A549 (cell line): ENCODE measurements around the gene KAT6B.

ENCODE experiments used
- EHMT2 ChIP-seq: fragments of 200-600 bp; sonication (generic); IDR thresholded peaks from 2 replicates; pipeline ENCODE4 v1.6.1; 2016; ENCODE audit warnings: antibody characterized with exemption, low read depth, mild to moderate bottlenecking, moderate library complexity
- EP300 ChIP-seq, 2 experiments: fragments of >200 bp; sonication (Bioruptor Twin); formaldehyde crosslinking; IDR thresholded peaks; 2 replicates in 1 of 2; 3 replicates in 1 of 2; pipeline ENCODE4 v1.6.1; 2016 to 2017
- ESRRA ChIP-seq: fragments of 150-350 bp; IDR thresholded peaks from 2 replicates; pipeline ENCODE4 v1.6.1; 2014; ENCODE audit warnings: mild to moderate bottlenecking, low read length, borderline replicate concordance
- MAZ ChIP-seq: fragments of 150-350 bp; IDR thresholded peaks from 2 replicates; pipeline ENCODE4 v1.6.1; 2014; ENCODE audit warnings: antibody characterized with exemption, low read depth, low read length, borderline replicate concordance
- POLR2A ChIP-seq: IDR thresholded peaks from 2 replicates; pipeline ENCODE4 v1.6.1; 2012; ENCODE audit warnings: mild to moderate bottlenecking, low read length
- RAD21 ChIP-seq, 2 experiments: fragments of >200 bp in 1 of 2; sonication (Bioruptor Twin) in 1 of 2; formaldehyde crosslinking in 1 of 2; IDR thresholded peaks in 1 of 2; conservative IDR thresholded peaks in 1 of 2; 2 replicates in 1 of 2; 3 replicates in 1 of 2; pipeline ENCODE4 v1.6.1; 2012 to 2018; ENCODE audit warnings: inconsistent platforms in 1 of 2
- REST ChIP-seq: fragments of 200-600 bp; sonication (generic); IDR thresholded peaks from 2 replicates; pipeline ENCODE4 v1.6.1; 2016; ENCODE audit warnings: antibody characterized with exemption, mild to moderate bottlenecking, moderate library complexity
- TF ChIP-seq, protein P1 (sequence below): fragments of >200 bp; sonication (Bioruptor Twin); formaldehyde crosslinking; IDR thresholded peaks from 3 replicates; pipeline ENCODE4 v1.5.1; 2016
- TF ChIP-seq, protein P2 (sequence below): fragments of >200 bp; sonication (Bioruptor Twin); formaldehyde crosslinking; IDR thresholded peaks from 3 replicates; pipeline ENCODE4 v1.6.1; 2016

DNA sequence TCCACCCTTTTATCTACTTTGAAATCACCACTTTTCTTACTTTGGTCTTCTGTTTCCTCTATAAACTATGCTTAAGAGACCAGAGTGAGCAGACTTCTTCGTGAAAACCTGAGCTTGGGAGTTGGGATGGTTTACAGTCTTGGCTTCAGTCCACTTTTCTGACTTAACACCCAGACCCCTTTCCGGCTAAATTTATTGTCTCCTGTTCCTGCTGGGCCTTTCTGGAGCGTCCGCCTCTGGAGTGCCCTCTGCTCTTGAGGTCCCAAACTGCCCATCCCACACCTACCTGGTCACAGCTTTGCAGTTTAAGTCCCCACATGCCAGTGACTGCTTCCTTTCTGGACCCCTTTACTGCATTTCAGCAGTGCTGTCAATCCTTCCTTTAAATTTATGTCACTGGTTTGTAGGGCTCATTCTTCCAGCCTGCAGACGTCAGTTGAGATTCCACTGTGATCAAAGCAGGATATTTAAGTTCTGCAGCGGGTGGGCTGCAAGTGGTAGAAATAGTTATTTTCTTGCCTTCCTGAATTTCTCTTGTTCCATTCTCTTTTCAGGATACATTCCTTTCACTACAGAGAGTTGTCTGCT is 80.3 kb downstream of the KAT6B start:
- TF ChIP-seq RAD21 (conservative IDR thresholded peaks at IDR 0.05 in 1 of 2, IDR thresholded peaks at IDR 0.05 in 1 of 2) (no peak), REST (no peak), POLR2A (no peak), MAZ (no peak), ESRRA (no peak), EP300 (IDR thresholded peaks at IDR 0.05) (no peak), EHMT2 (no peak)
- TF ChIP-seq, protein P1, sequence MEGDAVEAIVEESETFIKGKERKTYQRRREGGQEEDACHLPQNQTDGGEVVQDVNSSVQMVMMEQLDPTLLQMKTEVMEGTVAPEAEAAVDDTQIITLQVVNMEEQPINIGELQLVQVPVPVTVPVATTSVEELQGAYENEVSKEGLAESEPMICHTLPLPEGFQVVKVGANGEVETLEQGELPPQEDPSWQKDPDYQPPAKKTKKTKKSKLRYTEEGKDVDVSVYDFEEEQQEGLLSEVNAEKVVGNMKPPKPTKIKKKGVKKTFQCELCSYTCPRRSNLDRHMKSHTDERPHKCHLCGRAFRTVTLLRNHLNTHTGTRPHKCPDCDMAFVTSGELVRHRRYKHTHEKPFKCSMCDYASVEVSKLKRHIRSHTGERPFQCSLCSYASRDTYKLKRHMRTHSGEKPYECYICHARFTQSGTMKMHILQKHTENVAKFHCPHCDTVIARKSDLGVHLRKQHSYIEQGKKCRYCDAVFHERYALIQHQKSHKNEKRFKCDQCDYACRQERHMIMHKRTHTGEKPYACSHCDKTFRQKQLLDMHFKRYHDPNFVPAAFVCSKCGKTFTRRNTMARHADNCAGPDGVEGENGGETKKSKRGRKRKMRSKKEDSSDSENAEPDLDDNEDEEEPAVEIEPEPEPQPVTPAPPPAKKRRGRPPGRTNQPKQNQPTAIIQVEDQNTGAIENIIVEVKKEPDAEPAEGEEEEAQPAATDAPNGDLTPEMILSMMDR, result no peak
- TF ChIP-seq, protein P2, sequence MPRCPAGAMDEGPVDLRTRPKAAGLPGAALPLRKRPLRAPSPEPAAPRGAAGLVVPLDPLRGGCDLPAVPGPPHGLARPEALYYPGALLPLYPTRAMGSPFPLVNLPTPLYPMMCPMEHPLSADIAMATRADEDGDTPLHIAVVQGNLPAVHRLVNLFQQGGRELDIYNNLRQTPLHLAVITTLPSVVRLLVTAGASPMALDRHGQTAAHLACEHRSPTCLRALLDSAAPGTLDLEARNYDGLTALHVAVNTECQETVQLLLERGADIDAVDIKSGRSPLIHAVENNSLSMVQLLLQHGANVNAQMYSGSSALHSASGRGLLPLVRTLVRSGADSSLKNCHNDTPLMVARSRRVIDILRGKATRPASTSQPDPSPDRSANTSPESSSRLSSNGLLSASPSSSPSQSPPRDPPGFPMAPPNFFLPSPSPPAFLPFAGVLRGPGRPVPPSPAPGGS, result no peak
